HepG2 (cell line): ENCODE data around the gene TMEM144. TPM values are rescaled to one million over a fixed set of nuclear protein-coding genes. Genes with fewer than 3 reads are reported as not detected.

ENCODE experiments used
- ATAC-seq: fragments of 200-7000 bp; cut with Tn5 transposase; 3 replicates; pipeline ENCODE4 v1.9.1; 2020; ENCODE audit warnings: mild to moderate bottlenecking, moderate library complexity
- BruUV-seq: library from RNA; stranded (reverse); fragments of 400-500 nt; replicated peaks from 2 replicates; lab custom pipeline; 2021; lab: Mats Ljungman, UMichigan
- CTCF ChIA-PET: fragments of 300-600 bp; formaldehyde crosslinking; extraction: SDS; loops from one replicate; lab custom pipeline; 2021; ENCODE audit warnings: low total read pairs, inconsistent platforms, low intra/inter-chr PET ratio; lab: Yijun Ruan, JAX
- POLR2A ChIA-PET: fragments of 350-600 bp; sonication (Branson Sonifier 250); formaldehyde crosslinking; loops from one replicate; lab custom pipeline; 2020; ENCODE audit warnings: antibody characterized with exemption, inconsistent platforms; lab: Yijun Ruan, JAX
- DNase-seq: peaks from one replicate; pipeline ENCODE4 v3.0.0-alpha.2; 2015; ENCODE audit warnings: low spot score
- FAIRE-seq: peaks from 3 replicates; lab custom pipeline; 2011; peaks lifted over from hg19 to GRCh38; lab: Jason Lieb, UNC
- H2AFZ ChIP-seq: one replicate; pipeline ENCODE4 v1.6.1; 2011; ENCODE audit warnings: low read length, inconsistent platforms
- H3K27ac ChIP-seq: fragments of 300-600 bp; 3 replicates; pipeline ENCODE4 v1.8.0; 2011; ENCODE audit warnings: mixed run types, mild to moderate bottlenecking, mixed read lengths, low read length, inconsistent platforms; ENCODE audit not compliant: insufficient read depth; ENCODE audit errors: extremely low read length
- H3K27me3 ChIP-seq, 2 experiments: fragments of 200-600 bp in 1 of 2; 2 replicates in 1 of 2; 3 replicates in 1 of 2; pipeline versions ENCODE4 v1.6.0 to v1.8.0; 2011; ENCODE audit warnings: low read length in 2 of 2, mild to moderate bottlenecking in 2 of 2, moderate library complexity in 2 of 2, inconsistent platforms in 1 of 2; ENCODE audit not compliant: insufficient read depth in 2 of 2, control insufficient read depth in 1 of 2
- H3K36me3 ChIP-seq, 2 experiments: fragments of 200-600 bp in 1 of 2; replicated peaks in 1 of 2; 2 replicates in 1 of 2; 3 replicates in 1 of 2; pipeline versions ENCODE4 v1.5.1 to v1.8.0; 2011; ENCODE audit warnings: low read length in 2 of 2, inconsistent platforms in 1 of 2; ENCODE audit not compliant: insufficient read depth in 2 of 2, control insufficient read depth in 1 of 2
- H3K4me1 ChIP-seq: 2 replicates; pipeline ENCODE4 v1.5.1; 2012; ENCODE audit warnings: low read length, inconsistent platforms; ENCODE audit not compliant: insufficient read depth
- H3K4me2 ChIP-seq: 2 replicates; pipeline ENCODE4 v1.6.0; 2011; ENCODE audit warnings: low read depth, low read length, inconsistent platforms
- H3K4me3 ChIP-seq, 3 experiments: fragments of 200-600 bp in 1 of 3; sonication (generic), shearing (Covaris generic) in 1 of 3; replicated peaks in 1 of 3; 2 replicates each; pipeline ENCODE4 v1.5.1; 2011 to 2016; ENCODE audit warnings: low read length in 3 of 3, inconsistent platforms in 2 of 3, low read depth in 2 of 3, mild to moderate bottlenecking in 2 of 3, control low read depth in 1 of 3, mixed read lengths in 1 of 3; ENCODE audit not compliant: insufficient read depth in 1 of 3
- H3K79me2 ChIP-seq: one replicate; pipeline ENCODE4 v1.6.1; 2011; ENCODE audit warnings: low read length, inconsistent platforms; ENCODE audit not compliant: insufficient read depth
- H3K9ac ChIP-seq: 2 replicates; pipeline ENCODE4 v1.6.0; 2011; ENCODE audit warnings: mild to moderate bottlenecking, low read depth, low read length, inconsistent platforms; ENCODE audit not compliant: insufficient read depth
- H3K9me3 ChIP-seq: 2 replicates; pipeline ENCODE4 v1.5.1; 2012; ENCODE audit warnings: mild to moderate bottlenecking, low read length
- H4K20me1 ChIP-seq: 2 replicates; pipeline ENCODE4 v1.6.0; 2011; ENCODE audit warnings: inconsistent platforms, mild to moderate bottlenecking, low read length, moderate library complexity; ENCODE audit not compliant: insufficient read depth
- FOSL2 ChIP-seq: sonication (generic); formaldehyde crosslinking; IDR thresholded peaks from 2 replicates; pipeline ENCODE4 v1.4.0; 2020; ENCODE audit warnings: missing genetic modification reagents
- HHEX ChIP-seq: IDR thresholded peaks from 2 replicates; pipeline ENCODE4 v1.6.1; 2016; ENCODE audit warnings: control low read depth
- HOXA7 ChIP-seq: sonication (generic); formaldehyde crosslinking; IDR thresholded peaks from 2 replicates; pipeline ENCODE4 v1.8.1; 2022; ENCODE audit warnings: mild to moderate bottlenecking, missing genetic modification reagents, moderate library complexity
- RCOR2 ChIP-seq: IDR thresholded peaks from 2 replicates; pipeline ENCODE4 v1.6.1; 2016; ENCODE audit warnings: missing biosample characterization, missing genetic modification reagents
- SKI ChIP-seq: fragments of 450-650 bp; IDR thresholded peaks from one replicate; pipeline ENCODE4 v1.6.1; 2018; ENCODE audit warnings: mild to moderate bottlenecking; ENCODE audit not compliant: partially characterized antibody
- SMYD3 ChIP-seq: sonication (generic); formaldehyde crosslinking; IDR thresholded peaks from 2 replicates; pipeline ENCODE4 v1.8.1; 2023; ENCODE audit warnings: mild to moderate bottlenecking, missing genetic modification reagents
- SOX5 ChIP-seq: IDR thresholded peaks from 2 replicates; pipeline ENCODE4 v1.6.1; 2016; ENCODE audit warnings: borderline replicate concordance
- TBX2 ChIP-seq: sonication (generic); formaldehyde crosslinking; IDR thresholded peaks from 2 replicates; pipeline ENCODE4 v1.5.0; 2020; ENCODE audit warnings: missing genetic modification reagents, mild to moderate bottlenecking, borderline replicate concordance
- ZBTB21 ChIP-seq: sonication (generic); formaldehyde crosslinking; IDR thresholded peaks from 2 replicates; pipeline ENCODE4 v1.4.0; 2020; ENCODE audit warnings: missing genetic modification reagents
- ZKSCAN8 ChIP-seq: IDR thresholded peaks from 2 replicates; pipeline ENCODE4 v1.6.1; 2016; ENCODE audit warnings: borderline replicate concordance, missing genetic modification reagents, missing compliant biosample characterization
- ZNF558 ChIP-seq: sonication (generic); formaldehyde crosslinking; IDR thresholded peaks from 2 replicates; pipeline ENCODE4 v1.9.0; 2022; ENCODE audit warnings: mild to moderate bottlenecking, missing genetic modification reagents, borderline replicate concordance
- ZNF672 ChIP-seq: sonication (generic); formaldehyde crosslinking; IDR thresholded peaks from 2 replicates; pipeline ENCODE4 v1.8.1; 2022; ENCODE audit warnings: missing genetic modification reagents
- ZNF747 ChIP-seq: sonication (generic); formaldehyde crosslinking; IDR thresholded peaks from 2 replicates; pipeline ENCODE4 v1.8.1; 2023; ENCODE audit warnings: missing genetic modification reagents, mild to moderate bottlenecking, borderline replicate concordance
- ZNF75D ChIP-seq: sonication (generic); formaldehyde crosslinking; IDR thresholded peaks from 2 replicates; pipeline ENCODE4 v1.8.1; 2023; ENCODE audit warnings: missing genetic modification reagents, mild to moderate bottlenecking, borderline replicate concordance
- ZSCAN12 ChIP-seq: sonication (generic); formaldehyde crosslinking; IDR thresholded peaks from 2 replicates; pipeline ENCODE4 v1.9.0; 2021; ENCODE audit warnings: mild to moderate bottlenecking, missing genetic modification reagents
- WGBS: methylation state at CpG from one replicate; pipeline ENCODE4 v1.1.6; 2017; ENCODE audit warnings: low lambda C conversion rate; 5-methylcytosine and 5-hydroxymethylcytosine counted together
- in situ Hi-C: cut with HindIII; loops from 2 replicates; pipeline ENCODE4 v1.10.0; 2017; ENCODE audit warnings: low pct_unique_long_range_greater_than_20kb; ENCODE audit not compliant: extremely low pct_ligation_motif_present
- intact Hi-C: fragments of 100-400 bp; cut with micrococcal nuclease; formaldehyde crosslinking; loops from one replicate; pipeline ENCODE4 v1.10.0; 2022; ENCODE audit not compliant: unreplicated experiment
- polyA plus RNA-seq, 8 experiments: library from polyadenylated mRNA; depleted of rRNA in 3 of 8; stranded (reverse) in 7 of 8; unstranded in 1 of 8; fragments of >200 nt; fragmentation: Illumina TruSeq in 4 of 8; extraction: Trizol in 4 of 8; gene quantifications; 2 replicates each; pipeline versions ENCODE4 v1.2.1 to v1.2.3, GENCODE V29; 2011 to 2016; ENCODE audit warnings: low read depth in 4 of 8, missing spikeins in 1 of 8, mixed read lengths in 1 of 8; ENCODE audit not compliant: insufficient read depth in 1 of 8
- total RNA-seq, 5 experiments: library from RNA; depleted of rRNA; stranded (reverse); fragments of >200 nt; fragmentation: Illumina TruSeq; extraction: Trizol; gene quantifications; 2 replicates each; pipeline ENCODE4 v1.2.3, GENCODE V29; 2016; ENCODE audit warnings: low read depth in 1 of 5
- TF ChIP-seq, protein P1 (sequence below): sonication (generic); formaldehyde crosslinking; IDR thresholded peaks from 2 replicates; pipeline ENCODE4 v1.4.0; 2020; ENCODE audit warnings: missing genetic modification reagents, mild to moderate bottlenecking, borderline replicate concordance
- TF ChIP-seq, protein P2 (sequence below): IDR thresholded peaks from 2 replicates; pipeline ENCODE4 v1.6.1; 2016; ENCODE audit warnings: low read depth, control low read depth

TMEM144 gene
- total and polyA plus RNA-seq, 2 of the 13 experiments (the other 11 are each of a cell fraction or from before 2014, with no cell fraction given), result 10.9 to 12.3 TPM

DNA sequence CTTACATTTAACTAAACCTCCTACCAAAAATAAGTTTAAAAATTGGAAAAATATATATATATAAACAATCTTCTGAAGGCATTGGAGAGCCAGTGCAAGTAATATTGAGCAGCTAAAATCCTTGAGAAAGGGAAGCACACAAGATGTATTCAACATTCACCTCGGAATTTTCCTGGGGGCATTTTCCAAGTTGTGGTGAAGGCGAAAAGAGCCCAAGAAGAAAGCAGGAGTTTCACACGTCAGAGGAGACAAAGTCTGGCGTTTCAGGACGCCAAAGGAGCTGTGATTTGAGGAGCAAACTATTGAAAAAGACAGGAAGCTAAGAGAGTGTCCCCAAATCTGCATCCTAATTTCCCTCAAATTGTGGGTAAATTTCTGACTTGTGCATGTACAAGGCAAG, 28.4 kb upstream of the TMEM144 start:
- BruUV-seq, result no TSS peak
- Histone ChIP-seq H3K9me3 (no peaks in the 10 kb centered on the region), H3K4me1 (no peaks in the 10 kb centered on the region), H3K9ac (no peak overlapping the region), H2AFZ (no peak overlapping the region), H3K27me3 (no peaks in the 10 kb centered on the region), H3K27ac (no peak overlapping the region), H3K79me2 (no peaks in the 10 kb centered on the region), H3K36me3 (0 out of 5 replicates have a peak, but pooled peaks cover 0 to 8% of the 10 kb centered on the region in 2 experiments), H3K4me2 (no peak overlapping the region), H4K20me1 (no peaks in the 10 kb centered on the region), H3K4me3 (no peak overlapping the region)
- intact Hi-C loops, result no loop called here
- CTCF ChIA-PET, result no interaction called here
- no peak for TF ChIP-seq FOSL2
- no peak for TF ChIP-seq SKI
- no peak for TF ChIP-seq HOXA7
- TF ChIP-seq ZNF75D (CRISPR knock-in tag), result no peak
- no peak for TF ChIP-seq TBX2 (CRISPR knock-in tag)
- no peak for TF ChIP-seq ZBTB21
- no peak for TF ChIP-seq RCOR2 (CRISPR knock-in tag)
- TF ChIP-seq ZSCAN12 (CRISPR knock-in tag), result no peak
- no peak for TF ChIP-seq SOX5 (CRISPR knock-in tag)
- no peak for TF ChIP-seq SMYD3 (CRISPR knock-in tag)
- TF ChIP-seq ZNF747, result no peak
- no peak for TF ChIP-seq ZNF558 (CRISPR knock-in tag)
- TF ChIP-seq, protein P1, sequence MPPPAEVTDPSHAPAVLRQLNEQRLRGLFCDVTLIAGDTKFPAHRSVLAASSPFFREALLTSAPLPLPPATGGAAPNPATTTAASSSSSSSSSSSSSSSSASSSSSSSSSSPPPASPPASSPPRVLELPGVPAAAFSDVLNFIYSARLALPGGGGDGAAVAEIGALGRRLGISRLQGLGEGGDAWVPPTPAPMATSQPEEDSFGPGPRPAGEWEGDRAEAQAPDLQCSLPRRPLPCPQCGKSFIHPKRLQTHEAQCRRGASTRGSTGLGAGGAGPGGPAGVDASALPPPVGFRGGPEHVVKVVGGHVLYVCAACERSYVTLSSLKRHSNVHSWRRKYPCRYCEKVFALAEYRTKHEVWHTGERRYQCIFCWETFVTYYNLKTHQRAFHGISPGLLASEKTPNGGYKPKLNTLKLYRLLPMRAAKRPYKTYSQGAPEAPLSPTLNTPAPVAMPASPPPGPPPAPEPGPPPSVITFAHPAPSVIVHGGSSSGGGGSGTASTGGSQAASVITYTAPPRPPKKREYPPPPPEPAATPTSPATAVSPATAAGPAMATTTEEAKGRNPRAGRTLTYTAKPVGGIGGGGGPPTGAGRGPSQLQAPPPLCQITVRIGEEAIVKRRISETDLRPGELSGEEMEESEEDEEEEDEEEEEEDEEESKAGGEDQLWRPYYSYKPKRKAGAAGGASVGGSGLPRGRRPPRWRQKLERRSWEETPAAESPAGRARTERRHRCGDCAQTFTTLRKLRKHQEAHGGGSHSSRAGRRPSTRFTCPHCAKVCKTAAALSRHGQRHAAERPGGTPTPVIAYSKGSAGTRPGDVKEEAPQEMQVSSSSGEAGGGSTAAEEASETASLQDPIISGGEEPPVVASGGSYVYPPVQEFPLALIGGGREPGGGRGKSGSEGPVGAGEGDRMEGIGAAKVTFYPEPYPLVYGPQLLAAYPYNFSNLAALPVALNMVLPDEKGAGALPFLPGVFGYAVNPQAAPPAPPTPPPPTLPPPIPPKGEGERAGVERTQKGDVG, result no peak
- TF ChIP-seq ZKSCAN8 (CRISPR knock-in tag), result no peak
- no peak for TF ChIP-seq ZNF672 (CRISPR knock-in tag)
- no peak for TF ChIP-seq HHEX (CRISPR knock-in tag)
- TF ChIP-seq, protein P2, sequence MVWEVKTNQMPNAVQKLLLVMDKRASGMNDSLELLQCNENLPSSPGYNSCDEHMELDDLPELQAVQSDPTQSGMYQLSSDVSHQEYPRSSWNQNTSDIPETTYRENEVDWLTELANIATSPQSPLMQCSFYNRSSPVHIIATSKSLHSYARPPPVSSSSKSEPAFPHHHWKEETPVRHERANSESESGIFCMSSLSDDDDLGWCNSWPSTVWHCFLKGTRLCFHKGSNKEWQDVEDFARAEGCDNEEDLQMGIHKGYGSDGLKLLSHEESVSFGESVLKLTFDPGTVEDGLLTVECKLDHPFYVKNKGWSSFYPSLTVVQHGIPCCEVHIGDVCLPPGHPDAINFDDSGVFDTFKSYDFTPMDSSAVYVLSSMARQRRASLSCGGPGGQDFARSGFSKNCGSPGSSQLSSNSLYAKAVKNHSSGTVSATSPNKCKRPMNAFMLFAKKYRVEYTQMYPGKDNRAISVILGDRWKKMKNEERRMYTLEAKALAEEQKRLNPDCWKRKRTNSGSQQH, result no peak
- POLR2A ChIA-PET, result no interaction called here
- no peak for ATAC-seq
- in situ Hi-C loops, result no loop called here
- 96% methylated on average over 5 of the region's 5 CpGs for WGBS
- no peak for DNase-seq
- FAIRE-seq, result no peak
